Stimulated activated CD4-positive, alpha-beta T cell treated with anti-CD3 and anti-CD28 coated beads, Interleukin-4, amount 100 ng/mL, for 48 hours (primary cell): Measurements from ENCODE around the gene JCHAIN.
"Not testable (repeated sequence)": the region's sequence is repeated elsewhere in the genome, so short reads cannot be mapped to it uniquely, and the experiment has no call there.

ENCODE experiments used
- DNase-seq, 2 donors: peaks; one replicate each; pipeline ENCODE4 v3.0.0-alpha.2; 2020; ENCODE audit warnings: low read depth in 2 of 2

JCHAIN gene

GRCh38 chr4:70666369-70666768, at the start of gene JCHAIN:
Gene JCHAIN (minus strand): TSS chr4:70666508. CDS start chr4:70666490, 18 bp downstream.
- no peak for DNase-seq

- DNase-seq = no peak
These were observed 48.8 kb upstream of the JCHAIN start for GRCh38 chr4:70715097-70715496.

GRCh38 chr4:70714079-70714887, 48.0 kb upstream of the JCHAIN start:
- no peak for DNase-seq

GRCh38 chr4:70713453-70714078, 47.3 kb upstream of the JCHAIN start:
- DNase-seq = no peak

- no peak for DNase-seq
These were observed 46.5 kb upstream of the JCHAIN start for GRCh38 chr4:70712604-70713452.

- DNase-seq = no peak
These were observed 45.8 kb upstream of the JCHAIN start for GRCh38 chr4:70712150-70712549.

GRCh38 chr4:70711599-70711998, 45.3 kb upstream of the JCHAIN start:
- no peak for DNase-seq

GRCh38 chr4:70709611-70710205, 43.4 kb upstream of the JCHAIN start:
- no peak for DNase-seq

GRCh38 chr4:70706516-70706915, 40.2 kb upstream of the JCHAIN start:
- DNase-seq = no peak

GRCh38 chr4:70706044-70706461, 39.7 kb upstream of the JCHAIN start:
- DNase-seq = no peak

- DNase-seq = peak; percentile 54 to 65
These were observed 39.1 kb upstream of the JCHAIN start for GRCh38 chr4:70705183-70706043.

- DNase-seq = no peak
These were observed 38.5 kb upstream of the JCHAIN start for GRCh38 chr4:70704931-70705182.

- peak; percentile 32 to 48 for DNase-seq
These were observed 38.1 kb upstream of the JCHAIN start for GRCh38 chr4:70704215-70704930.

GRCh38 chr4:70703619-70704214, 37.4 kb upstream of the JCHAIN start:
- no peak for DNase-seq

- not testable (repeated sequence) for DNase-seq
These were observed 36.3 kb upstream of the JCHAIN start for GRCh38 chr4:70702592-70702991.

GRCh38 chr4:70701271-70701670, 35.0 kb upstream of the JCHAIN start:
- no peak for DNase-seq

GRCh38 chr4:70700712-70701111, 34.4 kb upstream of the JCHAIN start:
- no peak for DNase-seq

GRCh38 chr4:70698435-70698834, 32.1 kb upstream of the JCHAIN start:
- DNase-seq = not testable (repeated sequence)

GRCh38 chr4:70694633-70695032, 28.3 kb upstream of the JCHAIN start:
- not testable (repeated sequence) for DNase-seq

- no peak for DNase-seq
These were observed 25.4 kb upstream of the JCHAIN start for GRCh38 chr4:70691661-70692060.
